Breast epithelium (tissue), 4 donors: Measurements from ENCODE around the gene CDH8. TPM values are rescaled to one million over a fixed set of nuclear protein-coding genes. Genes with fewer than 3 reads are reported as not detected.

Experiments used
- DNase-seq, 2 donors: peaks; one replicate each; pipeline ENCODE4 v3.0.0-alpha.2; 2019; ENCODE audit warnings: low spot score in 2 of 2
- H3K27ac ChIP-seq, 2 donors: fragments of 200-600 bp; sonication (generic) in 1 of 2; one replicate each; pipeline ENCODE4 v1.5.1; 2016 to 2019; ENCODE audit warnings: mild to moderate bottlenecking in 1 of 2
- H3K27me3 ChIP-seq, 2 donors: fragments of 200-600 bp; sonication (generic) in 1 of 2; one replicate each; pipeline versions ENCODE4 v1.5.1 to v1.6.0; 2017 to 2019; ENCODE audit warnings: control low read depth in 1 of 2, mild to moderate bottlenecking in 1 of 2
- H3K36me3 ChIP-seq: fragments of 200-600 bp; one replicate; pipeline ENCODE4 v1.5.1; 2019
- H3K4me1 ChIP-seq, 2 donors: fragments of 200-600 bp; sonication (generic); one replicate each; pipeline ENCODE4 v1.5.1; 2016 to 2019; ENCODE audit warnings: control low read depth in 1 of 2
- H3K4me3 ChIP-seq, 3 donors: fragments of 200-600 bp; sonication (generic); 1 replicate in 2 of 3; 2 replicates in 1 of 3; pipeline ENCODE4 v1.5.1; 2016 to 2019; ENCODE audit warnings: mild to moderate bottlenecking in 3 of 3, moderate library complexity in 2 of 3
- H3K9me3 ChIP-seq, 2 donors: fragments of 200-600 bp; sonication (generic) in 1 of 2; one replicate each; pipeline ENCODE4 v1.5.1; 2016 to 2019; ENCODE audit warnings: control low read depth in 1 of 2
- POLR2A ChIP-seq: fragments of 450-650 bp; IDR thresholded peaks from one replicate; pipeline ENCODE4 v1.6.1; 2016; ENCODE audit warnings: antibody characterized with exemption, mild to moderate bottlenecking, moderate library complexity
- POLR2AphosphoS5 ChIP-seq, 3 donors: sonication (generic); formaldehyde crosslinking; IDR thresholded peaks; one replicate each; pipeline ENCODE4 v1.6.1; 2017; ENCODE audit warnings: antibody characterized with exemption in 3 of 3
- intact Hi-C: fragments of 100-400 bp; cut with DNase I; formaldehyde crosslinking; loops from one replicate; pipeline ENCODE4 v1.15.1; 2023; ENCODE audit warnings: low total_unique reads
- total RNA-seq, 3 donors: library from RNA; depleted of rRNA; stranded (reverse); fragments of >200 nt; gene quantifications; one replicate each; pipeline ENCODE4 v1.1.0, GENCODE V29; 2016
- TF ChIP-seq, protein P1 (sequence below), 3 donors: fragments of 450-650 bp; IDR thresholded peaks; one replicate each; pipeline ENCODE4 v1.5.1; 2016 to 2017; ENCODE audit warnings: antibody characterized with exemption in 3 of 3, mild to moderate bottlenecking in 3 of 3, moderate library complexity in 3 of 3

Gene CDH8
- total RNA-seq, 3 donors from 2014 or later = under 0.01 to 0.15 TPM; not detected in 1

DNA sequence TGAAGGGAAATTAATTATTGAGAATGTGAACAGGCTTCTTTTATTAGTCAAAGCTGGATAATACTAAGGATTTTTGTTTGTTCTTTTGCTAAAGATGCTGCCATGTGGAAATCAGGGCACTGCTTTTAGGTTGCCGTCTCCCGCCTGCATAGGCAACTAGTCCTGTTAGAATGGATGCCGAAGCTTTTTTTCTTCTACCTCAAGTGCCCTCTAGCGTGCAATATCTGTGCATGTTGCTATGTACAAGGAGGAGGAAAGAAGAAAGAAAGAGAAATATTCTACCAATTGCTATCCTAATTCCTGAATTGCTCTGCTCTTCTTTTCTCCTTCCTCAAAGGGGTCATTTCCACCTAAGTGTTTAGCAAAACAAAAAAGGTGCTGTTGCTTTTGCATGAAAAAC is 5.2 kb upstream of the CDH8 start:
- Histone ChIP-seq H3K27me3 (peaks cover 0 to 24% of the 10 kb centered on the region in 2 donors), H3K4me3 (no peak overlapping the region), H3K36me3 (no peaks in the 10 kb centered on the region), H3K9me3 (no peaks in the 10 kb centered on the region), H3K27ac (no peak overlapping the region), H3K4me1 (no peaks in the 10 kb centered on the region)
- intact Hi-C loops = no loop called here
- no peak for DNase-seq
- TF ChIP-seq POLR2A (no peak), POLR2AphosphoS5 (IDR thresholded peaks at IDR 0.05) (no peak)
- TF ChIP-seq, protein P1, sequence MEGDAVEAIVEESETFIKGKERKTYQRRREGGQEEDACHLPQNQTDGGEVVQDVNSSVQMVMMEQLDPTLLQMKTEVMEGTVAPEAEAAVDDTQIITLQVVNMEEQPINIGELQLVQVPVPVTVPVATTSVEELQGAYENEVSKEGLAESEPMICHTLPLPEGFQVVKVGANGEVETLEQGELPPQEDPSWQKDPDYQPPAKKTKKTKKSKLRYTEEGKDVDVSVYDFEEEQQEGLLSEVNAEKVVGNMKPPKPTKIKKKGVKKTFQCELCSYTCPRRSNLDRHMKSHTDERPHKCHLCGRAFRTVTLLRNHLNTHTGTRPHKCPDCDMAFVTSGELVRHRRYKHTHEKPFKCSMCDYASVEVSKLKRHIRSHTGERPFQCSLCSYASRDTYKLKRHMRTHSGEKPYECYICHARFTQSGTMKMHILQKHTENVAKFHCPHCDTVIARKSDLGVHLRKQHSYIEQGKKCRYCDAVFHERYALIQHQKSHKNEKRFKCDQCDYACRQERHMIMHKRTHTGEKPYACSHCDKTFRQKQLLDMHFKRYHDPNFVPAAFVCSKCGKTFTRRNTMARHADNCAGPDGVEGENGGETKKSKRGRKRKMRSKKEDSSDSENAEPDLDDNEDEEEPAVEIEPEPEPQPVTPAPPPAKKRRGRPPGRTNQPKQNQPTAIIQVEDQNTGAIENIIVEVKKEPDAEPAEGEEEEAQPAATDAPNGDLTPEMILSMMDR (IDR thresholded peaks at IDR 0.05) = no peak

- Histone ChIP-seq H3K36me3 (no peaks in the 10 kb centered on the region), H3K4me1 (no peaks in the 10 kb centered on the region), H3K9me3 (no peaks in the 10 kb centered on the region), H3K27me3 (peaks cover 0 to 48% of the 10 kb centered on the region in 2 donors), H3K4me3 (no peak overlapping the region), H3K27ac (no peak overlapping the region)
- no peak for DNase-seq
- intact Hi-C loops = no loop called here
- TF ChIP-seq POLR2AphosphoS5 (IDR thresholded peaks at IDR 0.05) (no peak), POLR2A (no peak)
- TF ChIP-seq, protein P1 (IDR thresholded peaks at IDR 0.05) = peak in 1 of 3 donors; percentile 10
These were observed 2.4 kb upstream of the CDH8 start for GRCh38 chr16:62038646-62039045.

- peaks cover 0 to 48% of the 10 kb centered on the region in 2 donors for H3K27me3 ChIP-seq
- intact Hi-C loops = no loop called here
- TF ChIP-seq POLR2A (no peak), POLR2AphosphoS5 (IDR thresholded peaks at IDR 0.05) (no peak)
- TF ChIP-seq, protein P1 (IDR thresholded peaks at IDR 0.05) = no peak
These were observed 2.0 kb upstream of the CDH8 start for GRCh38 chr16:62038225-62038624.

DNA sequence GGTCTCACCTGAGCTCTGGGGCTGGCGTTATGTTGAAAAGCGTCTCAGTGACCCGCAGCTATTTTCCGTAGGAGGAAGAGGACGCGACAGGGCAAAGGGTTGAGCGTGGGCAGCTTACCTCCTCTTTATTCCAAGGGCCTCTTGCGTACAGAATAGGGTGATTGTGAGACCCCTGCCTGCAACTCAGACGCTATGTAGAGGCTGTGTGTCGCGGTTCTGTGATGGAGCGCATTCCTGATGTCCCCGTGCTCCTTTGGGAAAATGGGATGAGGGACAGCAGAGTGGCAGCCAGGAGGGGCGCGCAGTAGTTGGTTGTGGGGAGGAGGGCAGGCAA is 531 bp upstream of the CDH8 start:
- no peak for DNase-seq
- Histone ChIP-seq H3K27ac (no peak overlapping the region), H3K4me1 (no peaks in the 10 kb centered on the region), H3K27me3 (peaks cover 0 to 48% of the 10 kb centered on the region in 2 donors), H3K4me3 (peak overlapping the region in 1 of 3 donors; percentile 50), H3K36me3 (no peaks in the 10 kb centered on the region), H3K9me3 (no peaks in the 10 kb centered on the region)
- no peak for TF ChIP-seq POLR2AphosphoS5 (IDR thresholded peaks at IDR 0.05)
- TF ChIP-seq, protein P1 (IDR thresholded peaks at IDR 0.05) = no peak
- TF ChIP-seq POLR2A = no peak
- intact Hi-C loops = no loop called here

More at GRCh38 chr16:62038225-62038624, 2.0 kb upstream of the CDH8 start:
- H3K36me3 ChIP-seq = no peaks in the 10 kb centered on the region
- no peaks in the 10 kb centered on the region for H3K4me1 ChIP-seq
- no peaks in the 10 kb centered on the region for H3K9me3 ChIP-seq
- DNase-seq = no peak
- no peak overlapping the region for H3K27ac ChIP-seq
- no peak overlapping the region for H3K4me3 ChIP-seq

GRCh38 chr16:62035115-62036092 is 834 bp downstream of the CDH8 start:
- Histone ChIP-seq H3K9me3 (no peaks in the 10 kb centered on the region), H3K27me3 (peaks cover 0 to 48% of the 10 kb centered on the region in 2 donors), H3K27ac (no peak overlapping the region), H3K4me3 (peak overlapping the region in 2 of 3 donors; percentile 30 to 50), H3K36me3 (no peaks in the 10 kb centered on the region), H3K4me1 (no peaks in the 10 kb centered on the region)
- no peak for DNase-seq
- intact Hi-C loops = no loop called here
- TF ChIP-seq POLR2A = no peak
